HG02610 (cell line): ENCODE results near the gene MMP24OS.

Experiments used
- ATAC-seq: cut with Tn5 transposase; IDR thresholded peaks from one replicate; pipeline ENCODE4 v1.9.1; 2021; ENCODE audit warnings: mild to moderate bottlenecking, moderate library complexity; ENCODE audit not compliant: unreplicated experiment

MMP24OS gene

DNA sequence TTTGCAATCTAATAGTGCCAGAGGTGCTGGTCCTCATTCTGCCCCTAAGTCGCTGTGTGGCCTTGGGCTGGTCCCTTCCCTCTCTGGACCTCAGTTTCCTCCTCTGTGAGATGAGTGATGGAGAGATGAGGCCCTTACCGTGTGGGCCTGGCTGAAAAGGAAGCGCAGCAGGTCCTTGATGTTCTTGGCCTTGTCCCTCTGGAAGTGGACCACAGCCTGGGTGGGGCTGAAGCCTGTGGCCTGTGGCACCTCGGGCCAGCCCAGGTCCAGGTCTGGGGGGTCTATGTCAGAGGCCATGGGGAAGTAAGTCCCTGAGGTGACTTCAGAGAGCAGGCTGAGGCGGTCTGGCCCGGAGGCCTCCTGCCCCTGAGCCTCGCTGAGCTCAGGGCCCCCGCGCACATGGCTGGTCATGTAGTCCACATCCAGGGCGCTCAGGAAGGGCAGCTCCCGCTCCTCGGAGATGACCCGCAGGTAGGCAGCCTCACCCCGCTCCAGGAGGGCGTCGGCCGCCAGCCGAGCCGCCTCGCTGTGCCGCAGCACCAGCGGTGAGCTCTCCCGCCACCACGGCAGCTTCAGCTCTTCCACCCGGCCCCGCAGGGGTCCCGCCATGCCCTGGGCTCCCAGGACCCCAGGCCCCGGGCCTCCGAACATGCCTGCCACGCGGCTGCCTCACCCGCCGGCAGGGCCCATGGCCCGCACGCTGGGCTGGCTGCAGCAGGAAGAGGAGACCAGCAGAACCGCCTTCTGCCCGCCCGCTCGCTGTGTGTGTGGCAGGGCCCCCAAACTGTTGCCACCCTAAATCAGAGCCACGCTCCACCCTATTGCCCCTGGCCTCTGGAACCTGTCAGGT, 14.0 kb upstream of the MMP24OS start, which contains the start of gene FAM83C:
FAM83C (minus strand) TSS at position 772 of the 850 bp plus-strand sequence; CDS start at position 651, 121 bp downstream.
- no peak for ATAC-seq

DNA sequence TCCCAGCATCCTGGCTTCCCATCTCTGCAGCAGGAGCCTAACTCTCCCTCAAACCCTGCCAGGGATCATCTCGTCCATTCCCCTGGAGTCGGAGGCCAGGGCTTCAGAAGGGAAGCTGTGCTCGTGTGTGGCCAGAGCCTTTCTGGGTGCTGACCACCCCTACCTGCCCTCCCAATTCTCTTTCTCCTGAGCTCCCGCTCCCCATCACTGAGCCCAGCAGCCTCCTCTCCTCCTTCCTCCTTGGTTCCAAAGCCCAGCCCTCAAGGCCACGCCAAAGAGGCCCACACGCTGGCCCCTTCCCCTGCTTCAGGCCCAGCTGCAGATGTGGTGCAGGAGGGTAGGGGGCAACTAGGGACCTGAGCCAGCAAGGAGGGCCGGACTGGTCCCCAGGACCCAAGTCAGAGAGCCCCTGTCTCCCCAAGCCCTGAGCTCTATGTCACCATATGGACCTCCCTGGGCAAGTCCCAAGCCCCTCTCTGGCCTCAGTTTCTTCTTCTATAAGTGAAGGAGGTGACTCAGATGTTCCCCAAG, 13.0 kb upstream of the MMP24OS start:
- ATAC-seq = no peak

DNA sequence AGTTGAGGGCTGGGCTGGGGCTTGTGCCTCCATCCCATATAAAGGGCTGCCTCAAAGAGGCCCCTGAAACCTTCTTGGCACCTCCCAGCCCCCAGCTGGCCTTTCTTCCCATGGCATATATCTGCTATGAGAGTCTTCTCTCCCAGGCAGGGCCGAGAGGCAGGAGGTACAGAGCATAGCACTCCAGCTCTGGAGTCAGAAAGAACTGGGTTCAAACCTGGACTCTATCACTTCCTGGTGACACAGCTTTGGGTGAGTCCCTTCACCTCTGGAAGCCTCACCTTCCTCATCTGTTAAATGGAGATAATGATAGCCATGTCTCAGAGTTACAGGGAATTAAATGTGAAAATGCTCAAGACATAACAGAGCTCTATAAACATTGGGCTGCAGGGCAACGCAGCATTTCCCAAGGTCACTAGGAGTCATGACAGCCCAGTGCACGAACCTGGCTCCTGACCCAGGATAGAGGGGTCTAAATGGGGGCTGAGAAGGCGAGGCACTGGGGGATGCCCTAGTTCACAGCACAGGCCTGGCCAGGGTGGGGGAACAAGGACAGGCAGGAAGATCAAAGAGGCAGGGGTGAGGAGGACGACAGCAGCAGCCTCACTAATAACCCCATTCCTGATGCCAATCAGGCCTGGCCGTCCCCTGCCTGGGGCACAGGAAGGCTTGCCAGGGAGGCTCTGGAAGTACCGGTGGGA, 12.4 kb upstream of the MMP24OS start:
- no peak for ATAC-seq

DNA sequence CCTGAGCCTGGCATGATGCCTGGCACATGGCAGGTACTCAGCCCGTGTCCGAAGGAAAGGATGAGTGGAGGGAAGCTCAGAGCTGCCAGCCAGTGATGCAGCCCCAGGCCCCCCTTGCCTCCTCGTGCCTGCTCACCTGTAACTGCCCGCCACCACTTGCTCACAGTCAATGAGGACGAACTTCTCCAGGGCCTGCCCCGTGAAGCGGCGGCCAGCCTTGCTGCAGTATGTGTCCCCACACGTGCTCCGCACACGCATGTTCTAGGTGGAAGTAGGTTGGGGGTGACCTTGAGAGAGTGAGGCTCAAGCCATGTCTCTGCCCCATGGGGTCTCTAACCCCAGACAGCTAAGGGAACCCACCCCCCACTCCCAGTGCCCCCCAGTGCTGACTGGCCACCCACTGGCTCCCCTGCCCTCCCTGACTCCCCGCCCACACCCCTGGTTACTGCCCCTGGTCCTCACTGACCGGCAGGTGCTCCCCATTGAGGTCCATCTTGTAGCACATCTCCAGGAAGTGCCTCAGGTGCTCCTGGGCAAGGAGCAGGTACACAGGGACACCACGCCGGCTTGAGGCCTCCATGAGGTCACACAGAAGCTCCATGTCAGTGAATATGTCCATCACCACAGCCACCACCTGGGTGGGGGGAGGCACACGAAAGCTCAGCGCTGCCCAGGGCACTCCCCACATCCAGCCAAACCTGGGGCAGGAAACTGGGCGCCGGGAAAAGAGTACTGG, 10.6 kb upstream of the MMP24OS start:
- no peak for ATAC-seq

DNA sequence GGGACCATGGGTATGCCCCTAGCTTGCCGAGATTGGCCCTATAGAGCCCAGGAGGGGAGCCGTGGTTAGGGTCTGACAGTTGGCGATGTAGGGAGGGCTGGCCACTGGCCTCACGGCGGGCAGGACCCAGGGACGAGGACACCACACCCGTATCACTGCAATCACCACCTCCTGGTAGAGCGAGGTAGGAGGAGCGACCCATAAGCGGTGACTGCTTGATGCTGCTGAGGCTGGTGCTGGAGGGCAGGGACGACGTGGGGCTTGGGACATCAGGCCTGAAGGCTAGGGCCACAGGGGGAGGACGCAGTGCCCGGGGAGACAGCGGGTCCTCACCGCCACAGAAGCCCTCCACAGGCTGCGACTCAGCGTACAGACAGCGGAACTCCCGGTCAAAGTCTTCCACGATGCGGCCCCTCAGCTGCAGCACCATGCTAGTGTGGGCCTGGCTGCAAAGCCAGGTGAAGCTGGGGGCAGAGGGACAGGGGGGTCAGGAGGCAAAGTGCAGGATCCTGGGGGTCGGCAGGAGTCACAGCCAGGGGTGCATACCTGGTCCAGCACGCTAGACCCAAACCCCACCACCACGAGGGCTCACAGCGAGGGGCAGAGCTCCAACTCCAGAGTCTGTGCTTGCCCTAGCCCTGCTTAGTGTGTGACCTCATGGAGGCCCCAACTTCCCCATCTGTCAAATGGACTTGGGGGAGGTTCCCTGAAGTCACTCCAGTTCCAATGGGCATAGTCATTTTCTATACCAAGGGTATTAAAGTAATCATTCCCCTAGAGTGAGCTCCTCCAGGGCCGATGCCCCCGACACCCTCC, 9.8 kb upstream of the MMP24OS start:
- no peak for ATAC-seq

DNA sequence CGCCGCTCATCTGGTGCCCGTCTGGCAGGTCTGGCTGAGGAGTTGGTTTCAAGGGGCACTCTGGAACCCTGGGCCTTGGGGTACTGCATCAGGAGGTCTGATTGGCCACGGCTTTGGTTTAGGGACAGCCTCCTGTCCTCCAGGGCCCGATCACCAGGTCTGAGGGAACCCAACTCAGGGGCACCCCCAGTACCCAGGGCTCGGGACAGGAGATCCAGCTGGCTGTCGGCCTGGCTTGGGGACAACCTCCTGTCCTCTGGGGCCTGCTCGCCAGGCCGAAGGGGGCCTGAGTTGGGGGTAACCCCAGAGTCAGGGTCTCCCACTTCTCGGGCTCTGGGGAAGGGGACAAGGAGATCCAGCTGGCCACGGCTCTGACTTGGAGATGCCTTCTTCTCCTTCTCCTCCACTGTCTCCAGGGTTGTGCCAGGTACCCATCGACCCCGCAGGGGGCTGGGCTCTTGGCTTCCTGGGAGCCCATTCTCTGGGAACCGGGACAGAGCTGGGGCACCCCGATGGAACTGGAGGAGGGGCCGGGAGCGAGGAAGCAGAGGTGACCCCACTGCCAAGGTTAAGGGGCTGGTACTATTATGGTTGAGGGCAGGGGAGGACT, 9.1 kb upstream of the MMP24OS start:
- no peak for ATAC-seq

DNA sequence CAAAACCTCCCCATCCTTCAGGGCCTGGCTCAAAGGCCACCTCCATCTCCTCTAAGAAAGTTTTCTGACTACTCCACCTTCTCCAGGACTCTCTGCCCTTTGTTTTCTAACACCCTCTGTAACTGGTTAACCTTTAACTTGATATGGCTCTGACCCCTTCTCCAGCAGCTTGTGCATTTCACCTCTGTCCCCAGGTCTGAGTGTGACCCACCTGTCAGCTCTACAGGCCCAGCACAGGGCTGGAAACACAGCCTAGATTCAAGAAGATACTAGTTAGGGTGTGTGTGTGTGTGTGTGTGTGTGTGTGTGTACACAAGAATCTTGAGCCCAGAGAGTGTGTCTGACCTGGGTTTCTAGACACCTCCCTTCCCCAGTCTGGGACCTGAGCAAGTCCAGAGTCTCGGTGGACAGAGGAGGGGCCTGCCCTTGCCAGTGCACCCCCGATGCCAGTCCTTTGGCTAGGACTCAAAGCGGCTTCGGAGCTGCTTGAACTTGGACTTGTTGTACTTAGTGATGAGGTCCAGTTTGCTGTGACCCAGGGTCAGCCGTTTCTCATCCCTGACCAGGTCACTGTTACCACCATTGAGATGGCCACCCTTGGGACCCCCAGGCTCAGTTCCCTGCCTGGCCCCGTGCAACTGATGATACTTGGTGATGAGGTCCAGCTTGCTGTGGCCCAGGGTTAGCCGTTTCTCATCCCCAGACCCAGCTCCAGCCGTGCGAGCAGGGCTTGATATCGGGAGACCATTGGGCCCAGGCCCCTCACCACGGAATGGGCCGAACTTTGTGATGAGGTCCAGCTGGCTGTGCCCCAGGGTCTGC, 8.4 kb upstream of the MMP24OS start:
- no peak for ATAC-seq

DNA sequence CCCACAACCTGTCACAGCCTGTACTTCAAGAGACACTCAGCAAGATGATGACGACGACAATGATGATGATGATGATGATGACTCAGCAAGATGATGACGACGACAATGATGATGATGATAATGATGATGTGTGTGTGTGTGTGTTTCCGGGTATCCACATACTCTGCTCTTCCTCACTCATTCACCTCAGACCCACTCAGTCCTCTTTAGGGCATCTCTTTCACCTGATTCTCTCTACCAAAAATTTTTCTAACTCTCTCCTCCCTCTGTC, 7.8 kb upstream of the MMP24OS start:
- no peak for ATAC-seq

DNA sequence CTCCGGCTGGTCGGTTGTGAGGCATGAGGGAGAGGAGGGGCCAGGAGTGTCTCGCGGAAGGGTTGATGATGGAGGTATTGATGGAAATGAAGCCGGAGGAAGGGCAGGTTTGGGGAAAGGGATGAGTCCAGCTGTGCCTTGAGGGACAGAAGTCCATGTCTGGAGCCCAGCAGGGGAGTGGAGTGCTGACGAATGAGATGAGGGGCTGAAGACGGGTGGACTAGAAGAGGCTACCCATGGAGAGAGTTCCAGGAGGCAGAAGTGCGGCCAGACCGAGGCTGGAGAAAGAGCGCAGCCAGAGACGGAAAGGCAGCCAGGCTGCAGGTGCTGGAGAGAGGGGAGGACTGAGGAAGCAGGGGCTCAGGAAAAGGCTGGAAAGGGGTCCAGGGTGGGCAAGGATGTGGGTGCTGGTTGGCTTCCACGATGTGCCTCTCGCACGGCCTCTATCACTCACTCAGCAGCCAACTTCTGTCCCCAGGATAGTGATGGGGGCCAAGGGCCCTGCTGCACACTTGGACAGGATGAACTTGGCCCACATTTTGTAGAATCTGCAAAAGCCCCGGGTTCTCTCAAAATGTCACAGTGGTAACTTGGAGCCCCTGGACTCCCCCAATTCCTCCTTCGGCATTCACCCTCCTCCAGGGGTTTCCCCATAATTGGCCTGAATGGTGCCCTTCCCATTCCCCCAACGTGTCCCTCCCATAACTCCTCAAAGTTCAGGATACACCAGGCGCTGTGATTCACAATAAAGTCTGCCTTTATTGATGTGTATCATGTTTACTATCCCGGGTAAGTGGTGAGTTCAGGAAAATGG, 7.3 kb upstream of the MMP24OS start:
- no peak for ATAC-seq

DNA sequence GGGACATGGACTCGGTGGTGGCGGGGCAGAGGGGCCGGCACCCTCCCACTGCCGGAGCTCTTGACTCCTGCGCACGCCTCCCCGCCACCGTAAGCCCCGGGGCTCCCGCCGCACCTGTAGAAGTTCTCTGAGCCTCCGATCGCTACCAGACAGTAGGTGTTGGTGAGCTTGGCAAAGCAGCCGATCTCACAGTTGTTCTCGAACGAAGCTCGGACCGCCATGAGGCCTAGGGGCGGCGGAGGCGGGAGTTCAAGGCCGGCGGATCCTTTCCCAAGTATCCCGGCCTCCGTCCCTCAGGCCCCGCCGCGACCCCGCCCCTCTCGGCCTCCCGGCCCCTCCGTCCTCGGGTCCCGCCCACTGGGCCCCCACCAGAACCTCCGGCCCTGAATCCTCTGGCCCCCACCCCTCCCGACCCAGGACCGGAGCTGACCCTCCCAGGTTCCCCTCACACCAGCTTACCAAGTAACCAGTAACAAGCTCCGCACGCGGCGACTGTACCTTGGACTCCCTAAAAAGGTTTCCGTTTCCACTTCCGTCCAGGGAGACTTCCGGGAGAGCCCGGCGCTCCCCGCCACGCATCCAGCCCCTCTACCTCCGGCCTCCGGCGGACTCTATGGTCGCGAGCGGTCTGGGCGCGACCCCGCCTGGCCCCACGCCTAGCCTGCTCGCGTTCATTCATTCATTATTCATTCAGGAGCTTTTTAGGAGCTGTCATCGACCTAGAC, 6.5 kb upstream of the MMP24OS start, which contains the start of gene EIF6:
EIF6 (minus strand) TSS at position 506 of the 725 bp plus-strand sequence; CDS start at position 221, 285 bp downstream.
- peak; percentile 84 for ATAC-seq

DNA sequence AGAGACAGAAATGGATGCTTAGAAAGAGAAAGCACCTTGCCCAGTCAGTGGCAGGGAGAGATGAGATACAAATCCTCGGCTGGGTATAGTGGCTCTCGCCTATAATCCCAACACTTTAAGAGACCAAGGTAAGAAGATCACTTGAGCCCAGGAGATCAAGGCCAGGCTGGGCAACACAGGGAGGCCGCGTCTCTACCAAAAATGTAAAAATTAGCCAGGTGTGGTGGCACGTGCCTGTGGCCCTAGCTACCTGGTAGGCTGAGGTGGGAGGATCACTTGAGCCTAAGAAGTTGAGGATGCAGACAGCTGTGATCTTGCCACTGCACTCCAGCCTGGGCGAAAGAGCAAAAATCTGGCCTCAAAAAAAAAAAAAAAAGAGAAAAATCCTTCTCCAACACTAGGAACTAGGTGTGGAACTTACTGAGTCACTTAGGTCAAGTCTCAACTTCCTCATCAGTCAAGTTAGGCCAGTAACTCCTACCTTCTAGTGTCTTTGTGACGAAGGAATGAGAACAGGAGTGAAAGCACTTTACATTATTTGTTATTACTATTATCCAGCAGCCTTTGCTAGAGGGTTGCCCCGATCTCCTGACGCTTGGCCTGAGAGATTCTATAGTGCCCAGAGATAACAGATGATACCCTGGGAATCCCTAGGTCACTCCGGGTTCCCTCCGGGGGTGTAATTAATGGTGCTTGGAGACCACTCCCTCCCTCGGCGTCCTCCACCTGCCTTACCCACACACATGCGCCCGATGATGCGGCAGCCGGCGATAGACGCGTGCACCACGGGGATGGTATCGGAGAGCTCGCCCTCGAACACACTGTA, 5.7 kb upstream of the MMP24OS start:
- no peak for ATAC-seq

DNA sequence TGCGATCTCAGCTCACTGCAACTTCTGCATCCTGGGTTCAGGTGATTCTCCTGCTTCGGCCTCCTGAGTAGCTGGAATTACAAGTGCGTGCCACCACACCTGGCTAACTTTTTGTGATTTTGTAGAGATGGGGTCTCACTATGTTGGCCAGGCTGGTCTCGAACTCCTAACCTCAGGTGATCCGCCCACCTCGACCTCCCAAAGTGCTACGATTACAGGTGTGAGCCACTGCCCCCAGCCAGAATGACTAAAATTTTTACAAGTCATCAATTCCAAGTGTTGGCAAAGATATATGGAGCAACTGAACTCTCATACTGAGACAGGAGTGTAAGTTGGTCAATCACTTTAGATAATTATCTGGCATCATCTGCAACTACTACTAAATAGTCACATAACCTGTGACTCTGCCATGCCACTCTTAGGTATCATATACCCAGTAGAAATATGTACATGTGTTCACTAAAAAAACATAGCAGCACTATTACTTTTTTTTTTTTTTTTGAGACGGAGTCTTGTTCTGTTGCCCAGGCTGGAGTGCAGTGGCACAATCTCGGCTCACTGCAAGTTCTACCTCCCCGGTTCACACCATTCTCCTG, 3.7 kb upstream of the MMP24OS start:
- no peak for ATAC-seq

DNA sequence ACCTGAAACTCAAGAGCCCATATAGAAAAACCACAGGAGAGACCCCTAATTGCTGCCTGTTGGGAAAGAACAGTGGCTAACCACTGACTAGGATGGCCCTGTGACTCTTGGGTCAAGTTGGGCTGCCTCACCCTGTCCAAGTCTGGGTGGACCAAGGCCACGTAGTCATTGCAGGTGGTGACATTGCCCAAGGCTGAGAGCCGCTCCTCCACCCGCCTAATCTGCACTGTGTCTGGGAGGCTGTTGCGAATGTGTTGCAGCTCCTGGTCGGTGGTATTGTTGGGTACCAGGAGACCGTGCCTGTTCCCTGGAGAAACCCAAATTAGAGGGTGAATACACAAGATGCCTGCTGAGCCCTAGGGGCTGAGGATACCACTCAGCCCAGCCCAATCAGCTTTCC, 2.6 kb upstream of the MMP24OS start:
- ATAC-seq = no peak

DNA sequence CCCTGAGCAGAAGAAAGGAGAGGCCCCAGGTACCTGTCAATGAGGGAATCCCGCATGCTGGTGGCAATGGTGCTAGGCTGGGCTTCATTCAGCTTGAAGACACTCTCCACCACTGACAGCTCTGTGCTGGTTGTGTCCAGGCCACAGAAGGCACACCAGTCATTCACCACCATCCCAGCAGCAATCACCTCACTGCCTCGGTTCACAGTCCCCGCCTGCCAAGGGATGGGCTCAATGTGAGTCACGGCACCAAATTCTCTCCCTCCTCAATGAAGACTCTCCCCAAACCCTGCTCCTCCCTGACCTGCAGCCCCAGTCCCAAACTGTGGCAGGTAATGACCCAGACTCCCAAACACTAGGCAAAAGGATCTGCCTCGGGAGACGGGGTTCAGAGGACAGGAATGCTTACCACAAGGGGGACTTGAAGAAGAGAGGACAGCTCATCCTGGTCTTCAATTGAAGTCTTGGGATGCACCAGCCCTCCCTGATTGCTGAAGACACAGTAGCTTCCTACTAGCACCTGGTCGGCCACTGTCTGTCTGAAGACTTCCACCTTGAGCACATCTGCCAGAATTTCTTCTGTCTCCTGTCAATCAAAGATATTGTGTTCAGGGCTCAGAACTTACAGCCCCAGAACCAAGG, 1.7 kb upstream of the MMP24OS start:
- ATAC-seq = no peak

DNA sequence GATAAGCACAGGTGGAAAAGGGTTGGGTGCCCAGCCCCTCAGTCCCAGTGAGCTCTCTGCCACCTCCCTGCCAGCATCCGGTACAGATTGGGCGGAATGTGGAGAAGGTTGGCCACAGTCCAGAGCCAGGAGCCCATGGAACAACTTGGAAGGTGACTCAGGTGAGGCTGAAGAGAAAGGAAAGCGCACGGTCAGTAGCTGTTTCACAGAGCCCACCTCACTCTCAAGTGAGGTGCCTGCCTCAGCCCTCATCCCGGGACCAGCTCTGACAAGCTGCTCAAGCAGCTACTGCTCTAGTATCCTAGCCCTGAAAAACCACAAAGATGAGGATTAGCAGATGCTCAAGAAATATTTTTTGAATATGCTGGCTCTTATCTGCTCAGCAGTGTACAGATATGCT, 1.1 kb upstream of the MMP24OS start:
- no peak for ATAC-seq

DNA sequence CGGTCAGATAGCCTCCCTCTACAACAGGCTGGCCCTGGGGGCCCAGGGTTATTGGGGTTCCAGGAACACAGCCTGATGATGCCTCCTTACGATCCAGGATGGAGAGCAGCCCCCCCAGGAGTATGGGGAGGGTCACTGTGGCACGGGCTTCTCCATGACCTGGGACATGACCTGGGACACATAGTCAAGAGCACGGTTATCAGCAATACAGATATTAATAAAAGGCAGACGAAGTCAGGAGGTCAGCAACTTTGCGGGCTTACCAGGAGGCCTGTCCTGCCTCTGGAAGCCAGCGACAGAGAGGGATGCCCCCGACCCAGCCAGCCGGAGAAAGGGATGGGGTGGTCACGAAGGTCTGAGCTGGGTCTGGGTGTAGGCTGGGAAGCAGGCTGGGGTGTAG, 795 bp downstream of the MMP24OS start:
- ATAC-seq = no peak
